Neural cell (in vitro differentiated cells): ENCODE data around the gene SP3. TPM values are rescaled to one million over a fixed set of nuclear protein-coding genes. Genes with fewer than 3 reads are reported as not detected.
"Not testable (repeated sequence)": the region's sequence is repeated elsewhere in the genome, so short reads cannot be mapped to it uniquely, and the experiment has no call there.

Experiments
- H2AFZ ChIP-seq: fragments of 200-600, 300-800 bp; sonication (generic), shearing (Covaris generic); 2 replicates; pipeline ENCODE4 v1.6.0; 2014; ENCODE audit warnings: low read depth, mild to moderate bottlenecking, antibody characterized with exemption, low read length, moderate library complexity
- H3F3A ChIP-seq: fragments of 200-600 bp; shearing (Covaris generic); 2 replicates; pipeline ENCODE4 v1.6.1; 2016; ENCODE audit warnings: mild to moderate bottlenecking, moderate library complexity, mixed read lengths, antibody characterized with exemption, low read length; ENCODE audit not compliant: insufficient read depth, poor library complexity, severe bottlenecking
- H3K27ac ChIP-seq: fragments of 200-600, 300-800 bp; sonication (generic), shearing (Covaris generic); 2 replicates; pipeline ENCODE4 v1.5.1; 2014; ENCODE audit warnings: mild to moderate bottlenecking, low read length, moderate library complexity
- H3K27me3 ChIP-seq: fragments of 300-800, 200-600 bp; sonication (generic), shearing (Covaris generic); 2 replicates; pipeline ENCODE4 v1.6.0; 2014; ENCODE audit warnings: mild to moderate bottlenecking, low read depth, low read length, moderate library complexity; ENCODE audit not compliant: insufficient read depth
- H3K36me3 ChIP-seq: fragments of 300-800, 200-600 bp; sonication (generic), shearing (Covaris generic); 2 replicates; pipeline ENCODE4 v1.5.1; 2014; ENCODE audit warnings: mild to moderate bottlenecking, antibody characterized with exemption, low read length, moderate library complexity; ENCODE audit not compliant: insufficient read depth
- H3K4me2 ChIP-seq: fragments of 300-800, 200-600 bp; sonication (generic), shearing (Covaris generic); 2 replicates; pipeline ENCODE4 v1.6.0; 2014; ENCODE audit warnings: mild to moderate bottlenecking, low read length
- H3K4me3 ChIP-seq: fragments of 300-800, 200-600 bp; sonication (generic), shearing (Covaris generic); 2 replicates; pipeline ENCODE4 v1.5.1; 2014; ENCODE audit warnings: mild to moderate bottlenecking, low read length, moderate library complexity
- H3K79me2 ChIP-seq: fragments of 200-600 bp; shearing (Covaris generic); replicated peaks from 2 replicates; pipeline ENCODE4 v1.6.0; 2014; ENCODE audit warnings: mild to moderate bottlenecking, low read length, moderate library complexity; ENCODE audit not compliant: insufficient read depth
- H3K9ac ChIP-seq: fragments of 300-800, 200-600 bp; sonication (generic), shearing (Covaris generic); 2 replicates; pipeline ENCODE4 v1.6.1; 2016; ENCODE audit warnings: mild to moderate bottlenecking, low read length, mixed read lengths
- H3K9me2 ChIP-seq: fragments of 200-600 bp; shearing (Covaris generic); 2 replicates; pipeline ENCODE4 v1.6.1; 2016; ENCODE audit warnings: mild to moderate bottlenecking, low read length, mixed read lengths; ENCODE audit not compliant: insufficient read depth
- H3K9me3 ChIP-seq: fragments of 200-600, 300-800 bp; sonication (generic), shearing (Covaris generic); 2 replicates; pipeline ENCODE4 v1.6.1; 2016; ENCODE audit warnings: mild to moderate bottlenecking, mixed run types, low read length, moderate library complexity, mixed read lengths
- H4K20me1 ChIP-seq: fragments of 200-600 bp; shearing (Covaris generic); 2 replicates; pipeline ENCODE4 v1.6.1; 2016; ENCODE audit warnings: mild to moderate bottlenecking, mixed run types; ENCODE audit not compliant: insufficient read depth
- EP300 ChIP-seq: fragments of 450-650 bp; conservative IDR thresholded peaks from 2 replicates; pipeline ENCODE4 v1.6.1; 2014; ENCODE audit warnings: antibody characterized with exemption, mild to moderate bottlenecking, moderate library complexity; ENCODE audit not compliant: poor library complexity, severe bottlenecking
- EZH2 ChIP-seq: fragments of 200-600, 300-800 bp; shearing (Covaris generic), sonication (generic); IDR thresholded peaks from 2 replicates; pipeline ENCODE4 v1.6.1; 2014; ENCODE audit warnings: antibody characterized with exemption, low read length, borderline replicate concordance, mild to moderate bottlenecking; ENCODE audit not compliant: insufficient read depth, poor library complexity, severe bottlenecking
- MXI1 ChIP-seq: fragments of 450-650 bp; conservative IDR thresholded peaks from 2 replicates; pipeline ENCODE4 v1.6.1; 2014; ENCODE audit warnings: antibody characterized with exemption, mild to moderate bottlenecking; ENCODE audit not compliant: poor library complexity, severe bottlenecking
- POLR2AphosphoS5 ChIP-seq: IDR thresholded peaks from 2 replicates; pipeline ENCODE4 v1.6.1; 2012
- RAD21 ChIP-seq: fragments of 450-650 bp; conservative IDR thresholded peaks from 2 replicates; pipeline ENCODE4 v1.6.1; 2014; ENCODE audit warnings: antibody characterized with exemption, mild to moderate bottlenecking, moderate library complexity
- SMC3 ChIP-seq: fragments of 450-650 bp; conservative IDR thresholded peaks from 2 replicates; pipeline ENCODE4 v1.6.1; 2014; ENCODE audit warnings: antibody characterized with exemption, mild to moderate bottlenecking, moderate library complexity; ENCODE audit not compliant: poor library complexity
- TAF1 ChIP-seq: IDR thresholded peaks from 2 replicates; pipeline ENCODE4 v1.6.1; 2012; ENCODE audit warnings: low read depth
- polyA plus RNA-seq: library from polyadenylated mRNA; depleted of rRNA; stranded (reverse); fragments of >200 nt; gene quantifications from 2 replicates; pipeline ENCODE4 v1.2.3, GENCODE V29; 2014
- TF ChIP-seq, protein P1 (sequence below): IDR thresholded peaks from 2 replicates; pipeline ENCODE4 v1.6.1; 2012; ENCODE audit warnings: borderline replicate concordance
- TF ChIP-seq, protein P2 (sequence below): fragments of 450-650 bp; IDR thresholded peaks from 2 replicates; pipeline ENCODE4 v1.5.1; 2014; ENCODE audit warnings: antibody characterized with exemption, mild to moderate bottlenecking, moderate library complexity; ENCODE audit not compliant: poor library complexity, severe bottlenecking

The SP3 gene
- polyA plus RNA-seq, 1 donor from 2014 or later, result 57.8 TPM

DNA sequence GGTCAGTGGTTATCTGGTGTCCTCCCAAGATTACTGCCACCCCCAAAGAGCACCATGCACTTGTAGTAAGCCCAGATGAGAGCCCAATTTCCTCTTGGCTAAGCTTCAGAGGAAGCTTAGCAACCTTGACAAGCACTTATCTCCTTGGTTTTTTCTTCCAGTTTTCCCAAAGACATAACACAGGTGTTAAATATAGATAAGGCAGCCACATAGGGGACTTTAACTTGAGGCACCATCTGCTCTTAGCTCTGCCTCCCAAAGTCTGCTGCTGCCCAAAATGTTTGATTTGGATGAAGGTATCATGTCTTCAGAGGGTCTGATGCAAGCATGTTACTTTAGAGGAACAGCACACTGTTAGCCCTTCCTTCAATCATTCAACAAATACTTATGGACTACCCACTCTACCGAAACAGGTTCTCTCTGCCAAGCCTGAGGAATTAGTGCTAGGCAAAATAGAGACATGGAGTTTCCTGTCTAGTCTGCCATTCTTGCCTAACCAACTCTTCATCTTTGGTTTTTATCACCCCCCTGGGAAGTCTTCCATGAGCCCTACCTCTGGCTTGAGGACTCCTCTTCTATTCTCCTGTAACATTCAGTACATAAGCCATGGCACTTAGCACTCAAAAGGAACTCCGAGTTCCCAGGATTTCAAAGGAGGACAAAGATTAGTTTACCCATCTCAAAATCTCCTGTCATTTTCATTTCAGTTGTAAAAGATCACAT lies 73.7 kb downstream of the SP3 start:
- Histone ChIP-seq H3K27me3 (no peaks in the 10 kb centered on the region), H2AFZ (no peak overlapping the region), H3K36me3 (no peaks in the 10 kb centered on the region), H4K20me1 (no peaks in the 10 kb centered on the region), H3K27ac (no peak overlapping the region), H3K9me3 (no peaks in the 10 kb centered on the region), H3K4me3 (no peak overlapping the region), H3K4me2 (no peak overlapping the region), H3K9me2 (no peaks in the 10 kb centered on the region), H3F3A (no peaks in the 10 kb centered on the region), H3K79me2 (no peaks in the 10 kb centered on the region), H3K9ac (no peak overlapping the region)
- TF ChIP-seq EZH2 (no peak), EP300 (no peak), POLR2AphosphoS5 (no peak), SMC3 (no peak), MXI1 (no peak), RAD21 (no peak), TAF1 (no peak)
- TF ChIP-seq, protein P1, sequence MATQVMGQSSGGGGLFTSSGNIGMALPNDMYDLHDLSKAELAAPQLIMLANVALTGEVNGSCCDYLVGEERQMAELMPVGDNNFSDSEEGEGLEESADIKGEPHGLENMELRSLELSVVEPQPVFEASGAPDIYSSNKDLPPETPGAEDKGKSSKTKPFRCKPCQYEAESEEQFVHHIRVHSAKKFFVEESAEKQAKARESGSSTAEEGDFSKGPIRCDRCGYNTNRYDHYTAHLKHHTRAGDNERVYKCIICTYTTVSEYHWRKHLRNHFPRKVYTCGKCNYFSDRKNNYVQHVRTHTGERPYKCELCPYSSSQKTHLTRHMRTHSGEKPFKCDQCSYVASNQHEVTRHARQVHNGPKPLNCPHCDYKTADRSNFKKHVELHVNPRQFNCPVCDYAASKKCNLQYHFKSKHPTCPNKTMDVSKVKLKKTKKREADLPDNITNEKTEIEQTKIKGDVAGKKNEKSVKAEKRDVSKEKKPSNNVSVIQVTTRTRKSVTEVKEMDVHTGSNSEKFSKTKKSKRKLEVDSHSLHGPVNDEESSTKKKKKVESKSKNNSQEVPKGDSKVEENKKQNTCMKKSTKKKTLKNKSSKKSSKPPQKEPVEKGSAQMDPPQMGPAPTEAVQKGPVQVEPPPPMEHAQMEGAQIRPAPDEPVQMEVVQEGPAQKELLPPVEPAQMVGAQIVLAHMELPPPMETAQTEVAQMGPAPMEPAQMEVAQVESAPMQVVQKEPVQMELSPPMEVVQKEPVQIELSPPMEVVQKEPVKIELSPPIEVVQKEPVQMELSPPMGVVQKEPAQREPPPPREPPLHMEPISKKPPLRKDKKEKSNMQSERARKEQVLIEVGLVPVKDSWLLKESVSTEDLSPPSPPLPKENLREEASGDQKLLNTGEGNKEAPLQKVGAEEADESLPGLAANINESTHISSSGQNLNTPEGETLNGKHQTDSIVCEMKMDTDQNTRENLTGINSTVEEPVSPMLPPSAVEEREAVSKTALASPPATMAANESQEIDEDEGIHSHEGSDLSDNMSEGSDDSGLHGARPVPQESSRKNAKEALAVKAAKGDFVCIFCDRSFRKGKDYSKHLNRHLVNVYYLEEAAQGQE, result no peak
- TF ChIP-seq, protein P2, sequence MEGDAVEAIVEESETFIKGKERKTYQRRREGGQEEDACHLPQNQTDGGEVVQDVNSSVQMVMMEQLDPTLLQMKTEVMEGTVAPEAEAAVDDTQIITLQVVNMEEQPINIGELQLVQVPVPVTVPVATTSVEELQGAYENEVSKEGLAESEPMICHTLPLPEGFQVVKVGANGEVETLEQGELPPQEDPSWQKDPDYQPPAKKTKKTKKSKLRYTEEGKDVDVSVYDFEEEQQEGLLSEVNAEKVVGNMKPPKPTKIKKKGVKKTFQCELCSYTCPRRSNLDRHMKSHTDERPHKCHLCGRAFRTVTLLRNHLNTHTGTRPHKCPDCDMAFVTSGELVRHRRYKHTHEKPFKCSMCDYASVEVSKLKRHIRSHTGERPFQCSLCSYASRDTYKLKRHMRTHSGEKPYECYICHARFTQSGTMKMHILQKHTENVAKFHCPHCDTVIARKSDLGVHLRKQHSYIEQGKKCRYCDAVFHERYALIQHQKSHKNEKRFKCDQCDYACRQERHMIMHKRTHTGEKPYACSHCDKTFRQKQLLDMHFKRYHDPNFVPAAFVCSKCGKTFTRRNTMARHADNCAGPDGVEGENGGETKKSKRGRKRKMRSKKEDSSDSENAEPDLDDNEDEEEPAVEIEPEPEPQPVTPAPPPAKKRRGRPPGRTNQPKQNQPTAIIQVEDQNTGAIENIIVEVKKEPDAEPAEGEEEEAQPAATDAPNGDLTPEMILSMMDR, result no peak

DNA sequence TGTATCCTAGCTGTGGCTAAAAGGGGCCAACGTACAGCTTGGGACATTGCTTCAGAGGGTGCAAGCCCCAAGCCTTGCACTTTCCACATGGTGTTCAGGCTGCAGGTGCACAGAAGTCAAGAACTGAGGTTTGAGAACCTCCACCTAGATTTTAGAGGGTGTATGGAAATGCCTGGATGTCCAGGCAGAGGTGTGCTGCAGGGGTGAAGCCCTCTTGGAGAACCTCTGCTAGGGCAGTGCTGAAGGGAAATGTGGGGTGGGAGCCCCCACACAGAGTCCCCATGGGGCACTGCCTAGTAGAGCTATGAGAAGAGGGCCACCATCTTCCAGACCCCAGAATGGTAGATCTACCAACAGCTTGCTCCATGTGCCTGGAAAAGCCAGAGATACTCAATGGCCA lies 75.7 kb downstream of the SP3 start:
- H3K27ac ChIP-seq, H3K36me3 ChIP-seq, H3K27me3 ChIP-seq, H3K9me2 ChIP-seq, H3K4me2 ChIP-seq, H3K79me2 ChIP-seq, H3K4me3 ChIP-seq, H4K20me1 ChIP-seq, H2AFZ ChIP-seq, H3F3A ChIP-seq, H3K9me3 ChIP-seq, H3K9ac ChIP-seq: not testable (repeated sequence)

DNA sequence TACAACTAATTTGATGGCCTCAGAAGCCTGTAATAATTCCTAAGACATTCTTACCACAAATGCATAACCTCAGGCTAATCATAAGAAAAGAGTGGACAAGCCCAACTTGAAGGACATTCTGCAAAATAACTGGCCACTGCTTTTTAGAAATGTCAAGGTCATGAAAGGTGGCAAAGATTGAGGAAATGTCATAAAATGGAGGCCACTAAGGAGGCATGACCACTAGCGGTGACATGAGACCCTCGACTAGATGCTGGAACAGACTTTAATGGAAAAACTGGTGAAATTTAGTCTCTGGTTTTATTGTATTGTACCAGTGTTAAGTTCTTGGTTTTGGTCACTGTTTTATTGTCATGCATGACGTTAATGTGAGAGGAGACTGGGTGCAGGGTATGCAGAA lies 78.6 kb downstream of the SP3 start:
- Histone ChIP-seq H2AFZ (no peak overlapping the region), H3K9ac (no peak overlapping the region), H3K79me2 (no peaks in the 10 kb centered on the region), H3F3A (no peaks in the 10 kb centered on the region), H3K4me2 (no peak overlapping the region), H3K9me3 (no peaks in the 10 kb centered on the region), H4K20me1 (no peaks in the 10 kb centered on the region), H3K27me3 (no peaks in the 10 kb centered on the region), H3K9me2 (no peaks in the 10 kb centered on the region), H3K36me3 (no peaks in the 10 kb centered on the region), H3K4me3 (no peak overlapping the region), H3K27ac (no peak overlapping the region)
- no peak for TF ChIP-seq RAD21
- TF ChIP-seq SMC3, result no peak
- TF ChIP-seq, protein P1, result no peak
- TF ChIP-seq EZH2, result no peak
- no peak for TF ChIP-seq POLR2AphosphoS5
- TF ChIP-seq EP300, result no peak
- TF ChIP-seq, protein P2, result no peak
- TF ChIP-seq TAF1, result no peak
- no peak for TF ChIP-seq MXI1
